Measurements from ENCODE around the gene CFTR. TPM values are rescaled to one million over a fixed set of nuclear protein-coding genes. Genes with fewer than 3 reads are reported as not detected.

The CFTR gene
- total and polyA plus RNA-seq, 2 of the 8 experiments (the other 6 are each of a cell fraction or from before 2014, with no cell fraction given) = 1.2 to 1.6 TPM

DNA sequence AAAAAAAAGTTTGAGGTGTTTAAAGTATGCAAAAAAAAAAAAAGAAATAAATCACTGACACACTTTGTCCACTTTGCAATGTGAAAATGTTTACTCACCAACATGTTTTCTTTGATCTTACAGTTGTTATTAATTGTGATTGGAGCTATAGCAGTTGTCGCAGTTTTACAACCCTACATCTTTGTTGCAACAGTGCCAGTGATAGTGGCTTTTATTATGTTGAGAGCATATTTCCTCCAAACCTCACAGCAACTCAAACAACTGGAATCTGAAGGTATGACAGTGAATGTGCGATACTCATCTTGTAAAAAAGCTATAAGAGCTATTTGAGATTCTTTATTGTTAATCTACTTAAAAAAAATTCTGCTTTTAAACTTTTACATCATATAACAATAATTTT, 130.6 kb downstream of the CFTR start (continued):
- TF ChIP-seq, protein P1, sequence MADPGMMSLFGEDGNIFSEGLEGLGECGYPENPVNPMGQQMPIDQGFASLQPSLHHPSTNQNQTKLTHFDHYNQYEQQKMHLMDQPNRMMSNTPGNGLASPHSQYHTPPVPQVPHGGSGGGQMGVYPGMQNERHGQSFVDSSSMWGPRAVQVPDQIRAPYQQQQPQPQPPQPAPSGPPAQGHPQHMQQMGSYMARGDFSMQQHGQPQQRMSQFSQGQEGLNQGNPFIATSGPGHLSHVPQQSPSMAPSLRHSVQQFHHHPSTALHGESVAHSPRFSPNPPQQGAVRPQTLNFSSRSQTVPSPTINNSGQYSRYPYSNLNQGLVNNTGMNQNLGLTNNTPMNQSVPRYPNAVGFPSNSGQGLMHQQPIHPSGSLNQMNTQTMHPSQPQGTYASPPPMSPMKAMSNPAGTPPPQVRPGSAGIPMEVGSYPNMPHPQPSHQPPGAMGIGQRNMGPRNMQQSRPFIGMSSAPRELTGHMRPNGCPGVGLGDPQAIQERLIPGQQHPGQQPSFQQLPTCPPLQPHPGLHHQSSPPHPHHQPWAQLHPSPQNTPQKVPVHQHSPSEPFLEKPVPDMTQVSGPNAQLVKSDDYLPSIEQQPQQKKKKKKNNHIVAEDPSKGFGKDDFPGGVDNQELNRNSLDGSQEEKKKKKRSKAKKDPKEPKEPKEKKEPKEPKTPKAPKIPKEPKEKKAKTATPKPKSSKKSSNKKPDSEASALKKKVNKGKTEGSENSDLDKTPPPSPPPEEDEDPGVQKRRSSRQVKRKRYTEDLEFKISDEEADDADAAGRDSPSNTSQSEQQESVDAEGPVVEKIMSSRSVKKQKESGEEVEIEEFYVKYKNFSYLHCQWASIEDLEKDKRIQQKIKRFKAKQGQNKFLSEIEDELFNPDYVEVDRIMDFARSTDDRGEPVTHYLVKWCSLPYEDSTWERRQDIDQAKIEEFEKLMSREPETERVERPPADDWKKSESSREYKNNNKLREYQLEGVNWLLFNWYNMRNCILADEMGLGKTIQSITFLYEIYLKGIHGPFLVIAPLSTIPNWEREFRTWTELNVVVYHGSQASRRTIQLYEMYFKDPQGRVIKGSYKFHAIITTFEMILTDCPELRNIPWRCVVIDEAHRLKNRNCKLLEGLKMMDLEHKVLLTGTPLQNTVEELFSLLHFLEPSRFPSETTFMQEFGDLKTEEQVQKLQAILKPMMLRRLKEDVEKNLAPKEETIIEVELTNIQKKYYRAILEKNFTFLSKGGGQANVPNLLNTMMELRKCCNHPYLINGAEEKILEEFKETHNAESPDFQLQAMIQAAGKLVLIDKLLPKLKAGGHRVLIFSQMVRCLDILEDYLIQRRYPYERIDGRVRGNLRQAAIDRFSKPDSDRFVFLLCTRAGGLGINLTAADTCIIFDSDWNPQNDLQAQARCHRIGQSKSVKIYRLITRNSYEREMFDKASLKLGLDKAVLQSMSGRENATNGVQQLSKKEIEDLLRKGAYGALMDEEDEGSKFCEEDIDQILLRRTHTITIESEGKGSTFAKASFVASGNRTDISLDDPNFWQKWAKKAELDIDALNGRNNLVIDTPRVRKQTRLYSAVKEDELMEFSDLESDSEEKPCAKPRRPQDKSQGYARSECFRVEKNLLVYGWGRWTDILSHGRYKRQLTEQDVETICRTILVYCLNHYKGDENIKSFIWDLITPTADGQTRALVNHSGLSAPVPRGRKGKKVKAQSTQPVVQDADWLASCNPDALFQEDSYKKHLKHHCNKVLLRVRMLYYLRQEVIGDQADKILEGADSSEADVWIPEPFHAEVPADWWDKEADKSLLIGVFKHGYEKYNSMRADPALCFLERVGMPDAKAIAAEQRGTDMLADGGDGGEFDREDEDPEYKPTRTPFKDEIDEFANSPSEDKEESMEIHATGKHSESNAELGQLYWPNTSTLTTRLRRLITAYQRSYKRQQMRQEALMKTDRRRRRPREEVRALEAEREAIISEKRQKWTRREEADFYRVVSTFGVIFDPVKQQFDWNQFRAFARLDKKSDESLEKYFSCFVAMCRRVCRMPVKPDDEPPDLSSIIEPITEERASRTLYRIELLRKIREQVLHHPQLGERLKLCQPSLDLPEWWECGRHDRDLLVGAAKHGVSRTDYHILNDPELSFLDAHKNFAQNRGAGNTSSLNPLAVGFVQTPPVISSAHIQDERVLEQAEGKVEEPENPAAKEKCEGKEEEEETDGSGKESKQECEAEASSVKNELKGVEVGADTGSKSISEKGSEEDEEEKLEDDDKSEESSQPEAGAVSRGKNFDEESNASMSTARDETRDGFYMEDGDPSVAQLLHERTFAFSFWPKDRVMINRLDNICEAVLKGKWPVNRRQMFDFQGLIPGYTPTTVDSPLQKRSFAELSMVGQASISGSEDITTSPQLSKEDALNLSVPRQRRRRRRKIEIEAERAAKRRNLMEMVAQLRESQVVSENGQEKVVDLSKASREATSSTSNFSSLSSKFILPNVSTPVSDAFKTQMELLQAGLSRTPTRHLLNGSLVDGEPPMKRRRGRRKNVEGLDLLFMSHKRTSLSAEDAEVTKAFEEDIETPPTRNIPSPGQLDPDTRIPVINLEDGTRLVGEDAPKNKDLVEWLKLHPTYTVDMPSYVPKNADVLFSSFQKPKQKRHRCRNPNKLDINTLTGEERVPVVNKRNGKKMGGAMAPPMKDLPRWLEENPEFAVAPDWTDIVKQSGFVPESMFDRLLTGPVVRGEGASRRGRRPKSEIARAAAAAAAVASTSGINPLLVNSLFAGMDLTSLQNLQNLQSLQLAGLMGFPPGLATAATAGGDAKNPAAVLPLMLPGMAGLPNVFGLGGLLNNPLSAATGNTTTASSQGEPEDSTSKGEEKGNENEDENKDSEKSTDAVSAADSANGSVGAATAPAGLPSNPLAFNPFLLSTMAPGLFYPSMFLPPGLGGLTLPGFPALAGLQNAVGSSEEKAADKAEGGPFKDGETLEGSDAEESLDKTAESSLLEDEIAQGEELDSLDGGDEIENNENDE (IDR thresholded peaks at IDR 0.05; ENCODE audit: insufficient replicate concordance, low read length) = no peak
- TF ChIP-seq KDM5A (IDR thresholded peaks at IDR 0.05; ENCODE audit: low read length) = no peak
- no peak for TF ChIP-seq POLR2A (IDR thresholded peaks at IDR 0.05; ENCODE audit: control extremely low read depth in 1 of 2, low read depth in 2 of 2, low read length in 2 of 2)
- TF ChIP-seq SIX5 (IDR thresholded peaks at IDR 0.05; ENCODE audit: low read depth, low read length) = no peak
- TF ChIP-seq PHF8 (conservative IDR thresholded peaks at IDR 0.05; ENCODE audit: low read depth, low read length) = no peak
- TF ChIP-seq TAF1 (IDR thresholded peaks at IDR 0.05; ENCODE audit: low read depth, low read length) = no peak
- TF ChIP-seq RFX5 (IDR thresholded peaks at IDR 0.05; ENCODE audit: borderline replicate concordance, low read depth, low read length) = no peak
- TF ChIP-seq TCF12 (IDR thresholded peaks at IDR 0.05; ENCODE audit: low read depth, low read length) = no peak
- no peak for TF ChIP-seq HDAC6 (IDR thresholded peaks at IDR 0.05; ENCODE audit: low read depth, low read length)
- no peak for TF ChIP-seq SRF (IDR thresholded peaks at IDR 0.05; ENCODE audit: low read depth, low read length)
- no peak for TF ChIP-seq MAFK (IDR thresholded peaks at IDR 0.05; ENCODE audit: low read depth, low read length)
